ENCODE data around the gene MLLT1. TPM values are rescaled to one million over a fixed set of nuclear protein-coding genes. Genes with fewer than 3 reads are reported as not detected.

The MLLT1 gene
- total RNA-seq, 1 donor from 2014 or later, result 5.6 TPM

DNA sequence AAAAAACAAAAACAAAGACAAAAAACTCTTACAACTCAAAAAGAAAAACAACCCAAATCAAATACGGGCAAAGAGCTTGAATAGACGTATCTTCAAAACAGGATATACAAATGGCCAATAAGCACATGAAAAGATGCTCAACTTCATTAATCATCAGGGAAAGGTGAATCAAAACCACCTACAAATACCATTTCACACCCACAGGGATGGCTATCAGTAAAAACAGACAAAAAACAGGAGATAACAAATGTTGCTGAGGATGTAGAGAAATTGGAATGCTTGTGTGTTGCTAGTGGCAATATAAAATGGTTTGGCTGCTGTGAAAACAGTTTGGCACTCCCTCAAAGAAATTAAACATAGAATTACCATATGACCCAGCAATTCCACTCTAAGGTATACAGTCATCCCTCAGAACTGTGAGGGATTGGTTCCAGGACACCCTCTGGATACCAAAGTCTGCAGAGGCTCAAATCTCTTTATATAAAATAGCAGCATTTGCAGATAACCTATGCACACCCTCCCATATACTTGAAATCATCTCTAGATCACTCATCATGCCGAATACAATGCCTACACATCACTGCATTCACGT, 29.7 kb downstream of the MLLT1 start:
- no peak overlapping the region for H3K9ac ChIP-seq
- H3K4me3 ChIP-seq, result no peak overlapping the region
- H2AFZ ChIP-seq (replicated peaks), result no peak overlapping the region
- peaks cover 72% of the 10 kb centered on the region for H3K36me3 Mint-ChIP-seq
- H4K20me1 ChIP-seq (ENCODE audit: low read depth), result peaks cover 33% of the 10 kb centered on the region
- H3K36me3 ChIP-seq, result peaks cover 5% of the 10 kb centered on the region
- TF ChIP-seq EZH2 (IDR thresholded peaks at IDR 0.05) (no peak), EZH2phosphoT487 (IDR thresholded peaks at IDR 0.05) (no peak)
- TF ChIP-seq, protein P1, sequence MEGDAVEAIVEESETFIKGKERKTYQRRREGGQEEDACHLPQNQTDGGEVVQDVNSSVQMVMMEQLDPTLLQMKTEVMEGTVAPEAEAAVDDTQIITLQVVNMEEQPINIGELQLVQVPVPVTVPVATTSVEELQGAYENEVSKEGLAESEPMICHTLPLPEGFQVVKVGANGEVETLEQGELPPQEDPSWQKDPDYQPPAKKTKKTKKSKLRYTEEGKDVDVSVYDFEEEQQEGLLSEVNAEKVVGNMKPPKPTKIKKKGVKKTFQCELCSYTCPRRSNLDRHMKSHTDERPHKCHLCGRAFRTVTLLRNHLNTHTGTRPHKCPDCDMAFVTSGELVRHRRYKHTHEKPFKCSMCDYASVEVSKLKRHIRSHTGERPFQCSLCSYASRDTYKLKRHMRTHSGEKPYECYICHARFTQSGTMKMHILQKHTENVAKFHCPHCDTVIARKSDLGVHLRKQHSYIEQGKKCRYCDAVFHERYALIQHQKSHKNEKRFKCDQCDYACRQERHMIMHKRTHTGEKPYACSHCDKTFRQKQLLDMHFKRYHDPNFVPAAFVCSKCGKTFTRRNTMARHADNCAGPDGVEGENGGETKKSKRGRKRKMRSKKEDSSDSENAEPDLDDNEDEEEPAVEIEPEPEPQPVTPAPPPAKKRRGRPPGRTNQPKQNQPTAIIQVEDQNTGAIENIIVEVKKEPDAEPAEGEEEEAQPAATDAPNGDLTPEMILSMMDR (IDR thresholded peaks at IDR 0.05), result no peak
- H3K4me2 ChIP-seq, result no peak overlapping the region
- no peaks in the 10 kb centered on the region for H3K27me3 Mint-ChIP-seq (ENCODE audit: insufficient read depth, low read depth)
- H3K4me1 Mint-ChIP-seq, result peaks cover 9% of the 10 kb centered on the region
- H3K4me3 Mint-ChIP-seq, result no peak overlapping the region
- peaks cover 7% of the 10 kb centered on the region for H3K4me1 ChIP-seq
- H3K9me3 ChIP-seq (ENCODE audit: low read depth), result no peaks in the 10 kb centered on the region
- H3K79me2 ChIP-seq (ENCODE audit: low read depth), result peaks cover 97% of the 10 kb centered on the region
- no peak for DNase-seq (ENCODE audit: low spot score)
- peaks cover 25% of the 10 kb centered on the region for H3K9me3 Mint-ChIP-seq
- H3K27ac Mint-ChIP-seq, result no peak overlapping the region
- no peak overlapping the region for H3K27ac ChIP-seq
- H3F3A ChIP-seq (ENCODE audit: low read depth), result no peaks in the 10 kb centered on the region
- H3K27me3 ChIP-seq, result no peaks in the 10 kb centered on the region

DNA sequence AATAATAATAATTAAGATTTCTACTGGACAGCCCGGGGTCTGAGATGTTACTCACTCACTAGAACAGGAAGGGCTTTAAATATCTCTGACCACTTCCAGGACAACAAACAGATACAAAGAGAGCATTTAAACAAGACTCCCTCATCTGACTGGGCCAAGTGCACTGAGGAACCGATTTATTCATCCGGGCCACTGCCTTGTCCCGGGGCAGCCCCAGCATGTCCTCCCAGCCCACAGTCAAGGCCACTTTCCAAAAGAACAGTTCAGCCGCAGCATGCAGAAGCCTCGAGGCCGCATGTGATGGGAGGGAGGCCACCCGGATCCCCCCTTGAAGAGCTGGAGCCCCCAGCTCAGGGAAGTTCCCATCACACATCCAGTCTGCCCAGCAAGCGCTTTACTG, 30.5 kb downstream of the MLLT1 start:
- Mint-ChIP-seq H3K36me3 (peaks cover 74% of the 10 kb centered on the region), H3K4me3 (no peak overlapping the region)
- TF ChIP-seq EZH2 (IDR thresholded peaks at IDR 0.05) (no peak), EZH2phosphoT487 (IDR thresholded peaks at IDR 0.05) (no peak)
- TF ChIP-seq, protein P1 (IDR thresholded peaks at IDR 0.05), result no peak

DNA sequence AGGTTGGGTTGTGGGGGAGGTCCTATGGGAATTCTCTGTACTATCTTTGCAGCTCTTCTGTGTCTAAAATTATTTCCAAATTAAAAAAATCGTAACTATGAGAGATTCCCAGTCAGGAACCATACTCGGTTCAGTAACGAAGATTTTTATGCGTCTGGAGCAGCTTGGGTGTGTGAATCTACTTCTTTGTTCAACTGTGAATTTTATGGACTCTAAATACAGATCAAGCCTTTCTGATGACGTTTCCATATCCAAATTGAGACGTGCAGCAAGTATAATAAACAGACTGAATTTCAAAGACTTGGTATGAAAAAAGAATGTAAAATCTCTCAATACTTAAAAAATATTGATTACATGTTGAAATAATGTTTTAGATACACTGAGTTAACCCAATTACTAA, 30.9 kb downstream of the MLLT1 start:
- H3K79me2 ChIP-seq (ENCODE audit: low read depth), result peaks cover 96% of the 10 kb centered on the region
- H3K27me3 ChIP-seq, result no peaks in the 10 kb centered on the region
- peaks cover 1% of the 10 kb centered on the region for H3K4me1 ChIP-seq
- Mint-ChIP-seq H3K4me3 (no peak overlapping the region), H3K36me3 (peaks cover 71% of the 10 kb centered on the region), H3K27me3 (ENCODE audit: insufficient read depth, low read depth) (peaks cover 2% of the 10 kb centered on the region), H3K4me1 (peaks cover 15% of the 10 kb centered on the region), H3K9me3 (peaks cover 29% of the 10 kb centered on the region), H3K27ac (no peak overlapping the region)
- no peaks in the 10 kb centered on the region for H3K9me3 ChIP-seq (ENCODE audit: low read depth)
- H2AFZ ChIP-seq (replicated peaks), result no peak overlapping the region
- TF ChIP-seq, protein P1 (IDR thresholded peaks at IDR 0.05), result no peak
- TF ChIP-seq EZH2 (IDR thresholded peaks at IDR 0.05) (no peak), EZH2phosphoT487 (IDR thresholded peaks at IDR 0.05) (no peak)
- DNase-seq (ENCODE audit: low spot score), result no peak
- H3F3A ChIP-seq (ENCODE audit: low read depth), result no peaks in the 10 kb centered on the region
- no peak overlapping the region for H3K27ac ChIP-seq
- no peak overlapping the region for H3K4me2 ChIP-seq
- H3K4me3 ChIP-seq, result no peak overlapping the region
- H3K9ac ChIP-seq, result no peak overlapping the region
- peaks cover 5% of the 10 kb centered on the region for H3K36me3 ChIP-seq
- H4K20me1 ChIP-seq (ENCODE audit: low read depth), result peaks cover 27% of the 10 kb centered on the region

More for the DNA sequence above, 30.5 kb downstream of the MLLT1 start:
- peaks cover 2% of the 10 kb centered on the region for H3K27me3 Mint-ChIP-seq (ENCODE audit: insufficient read depth, low read depth)
- DNase-seq (ENCODE audit: low spot score), result no peak
- peaks cover 13% of the 10 kb centered on the region for H3K4me1 Mint-ChIP-seq
- H3K27ac Mint-ChIP-seq, result no peak overlapping the region
- H3K9me3 ChIP-seq (ENCODE audit: low read depth), result no peaks in the 10 kb centered on the region
- no peaks in the 10 kb centered on the region for H3F3A ChIP-seq (ENCODE audit: low read depth)
- no peak overlapping the region for H3K9ac ChIP-seq
- no peaks in the 10 kb centered on the region for H3K27me3 ChIP-seq
- peaks cover 6% of the 10 kb centered on the region for H3K4me1 ChIP-seq
- peaks cover 29% of the 10 kb centered on the region for H3K9me3 Mint-ChIP-seq
- H4K20me1 ChIP-seq (ENCODE audit: low read depth), result peaks cover 31% of the 10 kb centered on the region
- peaks cover 97% of the 10 kb centered on the region for H3K79me2 ChIP-seq (ENCODE audit: low read depth)
- no peak overlapping the region for H3K4me3 ChIP-seq
- H3K4me2 ChIP-seq, result no peak overlapping the region
- no peak overlapping the region for H2AFZ ChIP-seq (replicated peaks)
- H3K36me3 ChIP-seq, result peaks cover 5% of the 10 kb centered on the region
- H3K27ac ChIP-seq, result no peak overlapping the region
